ENCODE data around the gene OSTC.

Gene OSTC

DNA sequence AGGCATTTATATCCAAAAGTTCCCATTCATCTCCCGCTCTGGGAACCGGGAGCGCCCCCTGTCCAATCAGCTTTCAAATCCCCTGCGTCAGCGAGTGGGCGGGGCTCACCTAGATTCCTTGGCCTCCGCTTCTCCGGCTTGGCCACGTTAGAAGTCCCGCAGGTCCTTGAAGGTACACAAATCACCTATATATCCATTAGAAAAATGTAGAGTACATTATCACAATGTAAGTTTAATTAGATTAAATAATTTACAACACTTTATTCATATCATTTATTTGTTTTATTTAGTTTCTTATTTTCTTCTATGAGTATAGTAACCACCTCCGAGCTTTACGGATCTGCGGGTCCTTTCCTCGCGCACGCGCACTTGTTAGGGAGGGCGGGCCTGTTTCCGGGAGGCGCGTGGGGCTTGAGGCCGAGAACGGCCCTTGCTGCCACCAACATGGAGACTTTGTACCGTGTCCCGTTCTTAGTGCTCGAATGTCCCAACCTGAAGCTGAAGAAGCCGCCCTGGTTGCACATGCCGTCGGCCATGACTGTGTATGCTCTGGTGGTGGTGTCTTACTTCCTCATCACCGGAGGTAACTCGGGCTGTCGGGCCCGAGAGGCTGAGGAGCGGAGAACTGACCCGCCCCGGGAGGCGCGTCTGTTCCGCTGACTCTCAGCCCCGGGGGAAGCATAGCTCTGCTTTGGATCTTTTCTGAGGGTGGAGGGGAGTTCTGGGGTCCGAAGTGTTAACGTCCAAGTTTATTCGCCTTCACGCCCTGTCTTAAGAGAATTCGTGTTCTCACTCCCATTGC lies at the start of gene OSTC:
Gene OSTC (plus strand): TSS at position 388 of the 802 bp plus-strand sequence. CDS start 57 bp downstream, at position 445.
- DNase-seq (ENCODE audit: low read depth, low spot score): peak; percentile 95

GRCh38 chr4:108601106-108601505 lies 49.3 kb upstream of the OSTC start:
- DNase-seq (ENCODE audit: low read depth, low spot score): no peak

DNA sequence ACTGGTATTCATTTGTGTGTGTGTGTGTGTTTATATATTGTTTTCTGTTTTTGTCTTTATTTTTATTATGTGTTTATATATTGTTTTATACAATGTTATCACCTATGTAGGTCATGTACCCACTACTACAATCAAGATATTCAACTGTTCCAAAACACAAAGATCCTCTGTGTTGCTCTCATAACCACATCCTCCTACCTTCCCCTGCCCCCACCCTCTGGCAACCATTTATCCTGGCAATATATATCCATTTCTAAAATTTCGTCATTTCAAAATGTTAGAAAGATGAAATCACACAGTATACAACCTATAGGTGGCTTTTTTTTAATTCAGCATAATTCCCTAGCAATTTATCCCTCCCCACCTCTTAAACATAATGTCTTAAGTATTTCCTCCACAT lies 48.9 kb upstream of the OSTC start:
- DNase-seq (ENCODE audit: low read depth, low spot score): no peak

- no peak for DNase-seq (ENCODE audit: low read depth, low spot score)
Observed at GRCh38 chr4:108602163-108602562, 48.2 kb upstream of the OSTC start.

GRCh38 chr4:108607079-108607815 lies 43.2 kb upstream of the OSTC start:
- DNase-seq (ENCODE audit: low read depth, low spot score): no peak

GRCh38 chr4:108611365-108611764 lies 39.0 kb upstream of the OSTC start:
- DNase-seq (ENCODE audit: low read depth, low spot score): no peak

DNA sequence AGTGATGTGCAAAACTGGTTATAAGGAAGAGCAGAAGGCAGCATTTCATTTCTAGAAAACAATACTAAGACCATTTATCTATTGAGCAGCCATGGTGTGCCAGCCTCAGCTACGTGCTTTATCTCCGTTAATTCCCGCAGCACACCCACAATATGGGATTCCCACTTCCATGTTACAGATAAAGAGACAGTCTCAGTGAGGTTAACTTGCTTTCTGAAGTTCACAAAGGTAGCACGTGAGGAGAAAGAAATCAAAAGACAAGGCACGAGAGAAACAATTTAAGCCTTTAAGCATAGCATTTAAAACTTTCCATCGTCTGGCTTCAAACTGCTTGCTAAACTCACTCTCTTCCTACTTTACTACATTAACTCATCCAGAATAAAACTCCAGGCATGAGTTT lies 38.0 kb upstream of the OSTC start:
- DNase-seq (ENCODE audit: low read depth, low spot score): no peak

GRCh38 chr4:108619372-108620100 lies 30.9 kb upstream of the OSTC start:
- no peak for DNase-seq (ENCODE audit: low read depth, low spot score)

GRCh38 chr4:108620101-108620932 lies 30.1 kb upstream of the OSTC start, which contains the start of gene RPL34:
RPL34 (plus strand) TSS chr4:108620576; CDS start chr4:108621960, 1,384 bp downstream.
- DNase-seq (ENCODE audit: low read depth, low spot score): peak; percentile 97

GRCh38 chr4:108620933-108621905 lies 29.2 kb upstream of the OSTC start:
- DNase-seq (ENCODE audit: low read depth, low spot score): no peak

DNA sequence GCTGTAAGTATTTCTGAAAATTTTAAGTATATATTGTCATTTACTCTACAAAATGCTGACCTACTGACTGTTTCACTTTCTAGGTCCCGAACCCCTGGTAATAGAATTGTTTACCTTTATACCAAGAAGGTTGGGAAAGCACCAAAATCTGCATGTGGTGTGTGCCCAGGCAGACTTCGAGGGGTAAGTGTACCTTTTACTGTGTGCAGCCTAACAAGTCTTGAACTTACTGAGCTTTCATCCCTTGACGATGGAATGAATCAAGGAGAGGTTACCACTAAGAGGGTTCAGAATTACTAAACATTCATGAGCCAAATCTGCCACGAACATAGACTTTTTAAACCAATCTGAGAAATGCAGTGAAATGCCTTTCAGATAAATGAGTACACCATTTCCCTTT lies 28.4 kb upstream of the OSTC start:
- no peak for DNase-seq (ENCODE audit: low read depth, low spot score)

DNA sequence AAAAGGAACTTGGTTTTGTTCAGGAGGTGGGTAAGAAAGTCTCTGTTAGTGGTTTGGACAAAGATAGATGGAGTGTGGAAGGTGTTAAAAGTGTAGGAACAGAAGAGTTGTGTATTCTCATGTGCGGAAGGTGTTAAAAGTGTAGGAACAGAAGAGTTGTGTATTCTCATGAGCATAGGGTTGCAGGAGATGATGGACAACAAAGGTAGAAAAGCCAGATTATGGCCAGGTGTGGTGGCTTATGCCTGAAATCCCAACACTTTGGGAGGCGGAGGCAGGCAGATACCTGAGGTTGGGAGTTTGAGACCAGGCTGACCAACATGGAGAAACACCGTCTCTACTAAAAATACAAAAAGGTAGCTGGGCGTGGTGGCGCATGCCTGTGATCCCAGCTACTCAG lies 27.6 kb upstream of the OSTC start:
- DNase-seq (ENCODE audit: low read depth, low spot score): no peak

DNA sequence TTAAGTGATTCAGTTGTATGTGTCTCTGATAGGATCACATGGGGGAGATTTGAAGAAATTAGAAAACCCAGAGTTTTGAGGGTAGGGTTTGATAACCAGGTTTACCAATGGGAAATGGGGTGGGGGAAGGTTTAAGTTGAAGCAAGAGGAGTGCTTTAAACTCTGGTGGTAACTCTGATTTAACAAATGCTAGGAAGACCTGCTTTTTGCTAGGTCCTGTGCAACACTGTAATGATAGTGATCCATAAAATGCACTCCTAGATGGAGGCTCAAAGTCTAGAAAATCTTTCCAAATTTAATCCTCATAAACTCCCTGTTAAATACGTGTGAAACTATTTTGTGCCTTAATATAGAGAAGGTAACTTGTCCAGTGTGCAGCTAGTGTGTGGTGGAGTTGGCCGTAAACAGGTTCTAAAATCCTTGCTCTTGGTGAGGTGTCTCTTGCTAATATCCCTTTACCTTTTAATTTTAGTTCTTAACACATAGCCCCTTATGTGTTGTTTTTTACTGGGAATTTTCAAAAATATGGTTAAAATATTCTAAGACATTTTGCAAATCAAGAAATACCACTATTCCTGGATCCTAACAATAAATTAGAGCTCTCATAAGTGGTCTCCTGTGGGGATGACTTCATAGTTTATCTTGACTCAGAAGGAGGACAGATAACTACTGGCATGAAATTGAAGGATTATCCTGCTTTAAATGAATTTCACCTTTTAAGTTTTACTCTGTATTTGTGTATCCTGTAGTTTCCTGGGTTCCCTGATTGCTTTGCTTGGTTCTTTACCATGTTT lies 25.9 kb upstream of the OSTC start:
- no peak for DNase-seq (ENCODE audit: low read depth, low spot score)

DNA sequence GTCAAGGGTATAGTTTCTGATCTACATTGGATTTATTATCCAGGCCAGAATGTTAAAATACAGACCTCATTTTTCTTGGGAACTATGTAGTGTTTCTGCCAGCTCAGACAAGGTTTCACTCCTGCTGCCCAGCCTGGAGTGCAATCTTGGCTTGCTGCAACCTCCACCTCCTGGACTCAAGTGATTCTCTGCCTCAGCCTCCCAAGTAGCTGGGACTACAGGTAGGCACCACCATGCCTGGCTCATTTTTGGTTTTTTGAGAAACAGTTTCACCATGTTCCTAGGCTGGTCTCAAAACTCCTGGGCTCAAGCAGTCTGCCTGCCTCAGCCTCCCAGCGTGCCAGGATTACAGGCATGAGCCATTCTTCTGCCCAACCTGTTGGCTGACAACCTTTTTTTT lies 24.3 kb upstream of the OSTC start:
- DNase-seq (ENCODE audit: low read depth, low spot score): no peak

DNA sequence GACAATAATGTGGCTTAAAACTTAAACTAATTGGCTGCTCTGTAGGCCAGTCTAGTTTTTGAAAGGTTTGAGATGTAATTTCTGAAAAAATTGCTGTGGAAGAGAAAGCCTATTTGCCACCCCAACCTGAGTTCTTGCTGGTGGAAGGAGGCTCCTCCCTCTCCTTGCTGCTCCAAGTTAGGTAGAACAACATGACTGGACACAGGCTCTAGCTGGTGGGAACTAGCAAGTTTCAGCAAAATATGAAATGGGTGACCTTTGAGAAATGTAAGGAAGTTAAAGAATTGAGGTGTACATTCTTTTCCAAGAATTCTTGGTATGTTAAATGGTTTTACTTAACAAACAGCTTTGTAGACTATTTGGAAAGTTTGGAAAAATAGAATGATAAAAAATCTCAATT lies 22.0 kb upstream of the OSTC start:
- DNase-seq (ENCODE audit: low read depth, low spot score): no peak

GRCh38 chr4:108635070-108635655 lies 15.2 kb upstream of the OSTC start:
- DNase-seq (ENCODE audit: low read depth, low spot score): no peak

- DNase-seq (ENCODE audit: low read depth, low spot score): no peak
Observed at GRCh38 chr4:108636246-108636645, 14.2 kb upstream of the OSTC start.

- DNase-seq (ENCODE audit: low read depth, low spot score): no peak
Observed at GRCh38 chr4:108637856-108638255, 12.5 kb upstream of the OSTC start.

GRCh38 chr4:108644237-108644636 lies 6.2 kb upstream of the OSTC start:
- DNase-seq (ENCODE audit: low read depth, low spot score): no peak
